Loucy (cell line): ENCODE results near the gene ATP9A.

ENCODE experiments used
- EZH2phosphoT487 ChIP-seq: fragments of 200-600 bp; IDR thresholded peaks from 2 replicates; pipeline ENCODE4 v1.6.1; 2018; ENCODE audit warnings: antibody characterized with exemption, mild to moderate bottlenecking, moderate library complexity, borderline replicate concordance
- TF ChIP-seq, protein P1 (sequence below): fragments of 200-600 bp; sonication (generic); conservative IDR thresholded peaks from 2 replicates; pipeline ENCODE4 v1.5.1; 2014; ENCODE audit warnings: mild to moderate bottlenecking, antibody characterized with exemption, low read length

DNA sequence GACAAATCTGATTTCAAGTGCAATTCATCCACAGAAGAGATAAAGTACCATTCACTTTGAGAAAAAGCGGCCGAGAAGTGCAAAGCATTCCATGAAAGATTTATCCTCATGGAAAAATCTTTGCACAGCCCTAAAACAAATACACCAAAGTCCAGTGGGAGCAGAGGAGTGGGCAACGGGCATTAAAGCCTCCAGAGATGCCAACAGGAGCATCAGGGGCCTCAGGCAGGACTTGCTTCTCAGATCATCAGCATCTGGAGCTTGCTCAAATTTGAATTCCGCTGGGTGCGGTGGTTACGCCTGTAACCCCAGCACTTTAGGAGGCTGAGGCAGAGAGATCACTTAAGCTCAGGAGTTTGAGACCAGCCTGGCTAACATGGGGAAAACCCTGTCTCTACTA lies 115.0 kb downstream of the ATP9A start:
- TF ChIP-seq, protein P1, sequence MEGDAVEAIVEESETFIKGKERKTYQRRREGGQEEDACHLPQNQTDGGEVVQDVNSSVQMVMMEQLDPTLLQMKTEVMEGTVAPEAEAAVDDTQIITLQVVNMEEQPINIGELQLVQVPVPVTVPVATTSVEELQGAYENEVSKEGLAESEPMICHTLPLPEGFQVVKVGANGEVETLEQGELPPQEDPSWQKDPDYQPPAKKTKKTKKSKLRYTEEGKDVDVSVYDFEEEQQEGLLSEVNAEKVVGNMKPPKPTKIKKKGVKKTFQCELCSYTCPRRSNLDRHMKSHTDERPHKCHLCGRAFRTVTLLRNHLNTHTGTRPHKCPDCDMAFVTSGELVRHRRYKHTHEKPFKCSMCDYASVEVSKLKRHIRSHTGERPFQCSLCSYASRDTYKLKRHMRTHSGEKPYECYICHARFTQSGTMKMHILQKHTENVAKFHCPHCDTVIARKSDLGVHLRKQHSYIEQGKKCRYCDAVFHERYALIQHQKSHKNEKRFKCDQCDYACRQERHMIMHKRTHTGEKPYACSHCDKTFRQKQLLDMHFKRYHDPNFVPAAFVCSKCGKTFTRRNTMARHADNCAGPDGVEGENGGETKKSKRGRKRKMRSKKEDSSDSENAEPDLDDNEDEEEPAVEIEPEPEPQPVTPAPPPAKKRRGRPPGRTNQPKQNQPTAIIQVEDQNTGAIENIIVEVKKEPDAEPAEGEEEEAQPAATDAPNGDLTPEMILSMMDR = no peak
- TF ChIP-seq EZH2phosphoT487 = no peak
